Spleen (tissue), 11 donors: ENCODE measurements around the gene TMEM163. TPM values are rescaled to one million over a fixed set of nuclear protein-coding genes. Genes with fewer than 3 reads are reported as not detected.

Experiments
- DNase-seq: peaks from one replicate; pipeline ENCODE4 v3.0.0-alpha.2; 2020
- H3K27ac ChIP-seq, 8 donors: fragments of 200-600 bp; sonication (generic) in 7 of 8; 1 replicate in 4 of 8; 2 replicates in 4 of 8; pipeline versions ENCODE4 v1.5.0 to v1.8.0; 2016 to 2021; ENCODE audit warnings: inconsistent platforms in 4 of 8, mild to moderate bottlenecking in 4 of 8, moderate library complexity in 1 of 8
- H3K27me3 ChIP-seq, 7 donors: fragments of 200-600 bp; sonication (generic) in 6 of 7; replicated peaks in 1 of 7; 1 replicate in 4 of 7; 2 replicates in 3 of 7; pipeline versions ENCODE4 v1.5.0 to v1.8.0; 2016 to 2021; ENCODE audit warnings: inconsistent platforms in 3 of 7, mild to moderate bottlenecking in 1 of 7
- H3K36me3 ChIP-seq, 6 donors: fragments of 200-600 bp; sonication (generic) in 5 of 6; 1 replicate in 4 of 6; 2 replicates in 2 of 6; pipeline versions ENCODE4 v1.5.0 to v1.8.0; 2016 to 2021; ENCODE audit warnings: inconsistent platforms in 2 of 6
- H3K4me1 ChIP-seq, 6 donors: fragments of 200-600 bp; sonication (generic) in 5 of 6; 1 replicate in 3 of 6; 2 replicates in 3 of 6; pipeline versions ENCODE4 v1.5.0 to v1.8.0; 2016 to 2021; ENCODE audit warnings: inconsistent platforms in 3 of 6
- H3K4me3 ChIP-seq, 8 donors: fragments of 200-600 bp; sonication (generic) in 7 of 8; 1 replicate in 4 of 8; 2 replicates in 4 of 8; pipeline versions ENCODE4 v1.5.0 to v1.8.0; 2016 to 2021; ENCODE audit warnings: inconsistent platforms in 4 of 8, mild to moderate bottlenecking in 4 of 8, moderate library complexity in 2 of 8
- H3K9me3 ChIP-seq, 8 donors: fragments of 200-600 bp; sonication (generic) in 7 of 8; 1 replicate in 4 of 8; 2 replicates in 4 of 8; pipeline versions ENCODE4 v1.5.0 to v1.8.0; 2016 to 2021; ENCODE audit warnings: inconsistent platforms in 4 of 8
- POLR2A ChIP-seq, 3 donors: fragments of 450-650 bp; IDR thresholded peaks; one replicate each; pipeline ENCODE4 v1.5.1; 2017; ENCODE audit warnings: antibody characterized with exemption in 3 of 3, mild to moderate bottlenecking in 1 of 3
- POLR2AphosphoS5 ChIP-seq, 3 donors: sonication (generic); formaldehyde crosslinking; IDR thresholded peaks; one replicate each; pipeline ENCODE4 v1.5.1; 2017; ENCODE audit warnings: antibody characterized with exemption in 3 of 3
- WGBS, 5 donors: extraction: QIAGEN DNeasy Blood & Tissue Kit in 3 of 5; methylation state at CpG; one replicate each; pipeline versions ENCODE4 v1.1.5 to v1.1.7; 2013 to 2018; 5-methylcytosine and 5-hydroxymethylcytosine counted together
- intact Hi-C: fragments of 100-400 bp; cut with DNase I; formaldehyde crosslinking; loops from one replicate; pipeline ENCODE4 v1.15.0; 2023; ENCODE audit warnings: low total_unique reads
- polyA plus RNA-seq, 3 donors: library from polyadenylated mRNA; stranded (reverse); fragments of 200-250 nt; gene quantifications; one replicate each; pipeline ENCODE4 v1.2.1, GENCODE V29; 2013
- total RNA-seq, 7 donors: library from RNA; depleted of rRNA in 3 of 7; stranded (reverse); fragments of >200 nt in 3 of 7; fragmentation: NEBNext Ultra II Directional in 4 of 7; extraction: Animal tissue kit (Norgen Biotek cat#: 25700) in 4 of 7; gene quantifications; one replicate each; pipeline versions ENCODE4 v1.1.0 to v1.2.1, GENCODE V29; 2016 to 2021
- TF ChIP-seq, protein P1 (sequence below), 11 experiments: fragments of 200-600 bp in 7 of 11; fragments of 450-650 bp in 4 of 11; sonication (generic) in 4 of 11; IDR thresholded peaks in 8 of 11; conservative IDR thresholded peaks in 3 of 11; 1 replicate in 7 of 11; 2 replicates in 4 of 11; pipeline versions ENCODE4 v1.4.0 to v1.8.0; 2016 to 2021; ENCODE audit warnings: antibody characterized with exemption in 11 of 11, inconsistent platforms in 4 of 11, mild to moderate bottlenecking in 1 of 11
- donor health status: healthy with polysubstance abuse.
- donor health status: DM: no; HTN: no; CAD: no; lungs with moderate emphysema.
- donor health status: DM: no; HTN: no; CAD: no.
- donor health status: Bipolar disorder and iron deficiency.
- donor health status: healthy.
- donor health status: DM: no; HTN: no; CAD: no.
- donor health status: DM: yes; HTN: yes; CAD: no.

The TMEM163 gene
- total and polyA plus RNA-seq, 10 donors: 2.4 to 12.5 (median 3.7) TPM

DNA sequence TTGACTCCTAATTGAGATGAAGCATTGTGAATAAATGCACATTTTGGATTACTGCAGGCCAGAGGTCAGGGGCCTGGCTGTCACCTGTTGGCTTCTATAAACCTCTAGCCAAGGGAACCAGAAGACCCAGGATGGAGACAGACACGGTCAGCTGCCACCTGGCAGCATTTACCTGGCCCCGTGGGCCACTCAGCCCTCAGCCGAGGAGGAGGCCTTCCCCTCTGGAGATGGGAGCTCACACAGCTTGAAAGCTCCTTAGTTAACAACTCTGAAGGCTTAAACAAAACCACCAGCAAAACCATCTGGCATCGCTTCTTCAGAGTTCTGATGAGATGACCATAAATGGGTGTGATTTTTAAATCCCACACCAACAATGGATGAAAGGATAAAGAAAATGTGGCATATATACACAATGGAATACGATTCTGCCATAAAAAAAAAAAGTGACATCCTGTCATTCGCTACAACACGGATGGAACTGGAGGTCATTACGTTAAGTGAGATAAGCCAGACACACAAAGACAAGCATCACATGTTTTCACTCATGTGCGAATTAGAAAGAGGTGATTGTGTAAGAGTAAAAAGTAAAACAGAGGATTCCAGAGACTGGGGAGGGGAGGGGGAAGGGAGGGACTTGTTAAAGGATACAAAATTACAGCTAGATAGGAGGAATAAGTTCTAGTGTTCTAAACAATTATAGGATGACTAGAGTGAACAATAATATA lies 218.4 kb downstream of the TMEM163 start:
- intact Hi-C loops: no loop called here
- no peaks in the 10 kb centered on the region for H3K36me3 ChIP-seq
- H3K4me1 ChIP-seq: no peaks in the 10 kb centered on the region
- DNase-seq: no peak
- WGBS, 5 donors: 67 to 80% (median 80%) methylated on average over 9 of the region's 9 CpGs
- no peak overlapping the region for H3K4me3 ChIP-seq
- H3K27me3 ChIP-seq: no peaks in the 10 kb centered on the region
- H3K27ac ChIP-seq: no peak overlapping the region
- no peaks in the 10 kb centered on the region for H3K9me3 ChIP-seq
- no peak for TF ChIP-seq POLR2A (IDR thresholded peaks at IDR 0.05)
- TF ChIP-seq, protein P1, sequence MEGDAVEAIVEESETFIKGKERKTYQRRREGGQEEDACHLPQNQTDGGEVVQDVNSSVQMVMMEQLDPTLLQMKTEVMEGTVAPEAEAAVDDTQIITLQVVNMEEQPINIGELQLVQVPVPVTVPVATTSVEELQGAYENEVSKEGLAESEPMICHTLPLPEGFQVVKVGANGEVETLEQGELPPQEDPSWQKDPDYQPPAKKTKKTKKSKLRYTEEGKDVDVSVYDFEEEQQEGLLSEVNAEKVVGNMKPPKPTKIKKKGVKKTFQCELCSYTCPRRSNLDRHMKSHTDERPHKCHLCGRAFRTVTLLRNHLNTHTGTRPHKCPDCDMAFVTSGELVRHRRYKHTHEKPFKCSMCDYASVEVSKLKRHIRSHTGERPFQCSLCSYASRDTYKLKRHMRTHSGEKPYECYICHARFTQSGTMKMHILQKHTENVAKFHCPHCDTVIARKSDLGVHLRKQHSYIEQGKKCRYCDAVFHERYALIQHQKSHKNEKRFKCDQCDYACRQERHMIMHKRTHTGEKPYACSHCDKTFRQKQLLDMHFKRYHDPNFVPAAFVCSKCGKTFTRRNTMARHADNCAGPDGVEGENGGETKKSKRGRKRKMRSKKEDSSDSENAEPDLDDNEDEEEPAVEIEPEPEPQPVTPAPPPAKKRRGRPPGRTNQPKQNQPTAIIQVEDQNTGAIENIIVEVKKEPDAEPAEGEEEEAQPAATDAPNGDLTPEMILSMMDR (IDR thresholded peaks at IDR 0.05 in 8 of 11, conservative IDR thresholded peaks at IDR 0.05 in 3 of 11): no peak
- no peak for TF ChIP-seq POLR2AphosphoS5 (IDR thresholded peaks at IDR 0.05)

DNA sequence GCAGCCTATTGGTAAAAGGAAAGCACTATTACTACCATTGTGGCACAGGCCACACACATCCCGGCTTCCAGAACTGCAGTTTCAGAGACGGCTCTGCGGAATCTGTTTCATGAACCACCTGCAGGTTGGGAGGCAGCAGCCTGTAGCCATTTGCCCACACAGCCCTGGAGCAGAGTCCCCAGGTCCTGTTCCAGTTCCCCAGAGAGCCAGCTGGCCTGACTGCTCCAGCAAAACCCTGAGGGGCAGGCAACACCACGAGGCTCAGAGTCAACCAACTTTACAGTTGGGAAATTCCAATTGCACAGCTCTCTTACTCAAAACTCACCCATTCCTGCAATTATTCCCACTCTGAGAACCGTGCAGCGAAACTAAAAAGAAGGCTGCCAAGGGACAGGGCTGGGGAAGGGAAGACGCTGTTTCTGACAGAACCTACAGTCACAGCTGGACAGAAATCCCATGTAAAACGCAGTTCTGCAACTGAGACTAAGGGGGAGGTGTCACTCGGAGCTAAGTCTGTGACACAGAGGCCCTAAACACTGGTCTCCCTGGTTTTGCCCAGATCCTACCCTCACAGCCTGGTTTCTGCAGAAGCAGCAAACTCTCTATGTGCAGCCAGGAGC lies 219.4 kb downstream of the TMEM163 start:
- no peak overlapping the region for H3K4me3 ChIP-seq
- no peaks in the 10 kb centered on the region for H3K9me3 ChIP-seq
- TF ChIP-seq, protein P1 (IDR thresholded peaks at IDR 0.05 in 8 of 11, conservative IDR thresholded peaks at IDR 0.05 in 3 of 11): no peak
- no peak for TF ChIP-seq POLR2AphosphoS5 (IDR thresholded peaks at IDR 0.05)
- TF ChIP-seq POLR2A (IDR thresholded peaks at IDR 0.05): no peak
- whole genome bisulfite sequencing, 5 donors: 58 to 84% (median 77%) methylated on average over 9 of the region's 9 CpGs
- no peaks in the 10 kb centered on the region for H3K27me3 ChIP-seq
- H3K36me3 ChIP-seq: no peaks in the 10 kb centered on the region
- no peaks in the 10 kb centered on the region for H3K4me1 ChIP-seq
- intact Hi-C loops: no loop called here
- no peak overlapping the region for H3K27ac ChIP-seq
- DNase-seq: no peak

DNA sequence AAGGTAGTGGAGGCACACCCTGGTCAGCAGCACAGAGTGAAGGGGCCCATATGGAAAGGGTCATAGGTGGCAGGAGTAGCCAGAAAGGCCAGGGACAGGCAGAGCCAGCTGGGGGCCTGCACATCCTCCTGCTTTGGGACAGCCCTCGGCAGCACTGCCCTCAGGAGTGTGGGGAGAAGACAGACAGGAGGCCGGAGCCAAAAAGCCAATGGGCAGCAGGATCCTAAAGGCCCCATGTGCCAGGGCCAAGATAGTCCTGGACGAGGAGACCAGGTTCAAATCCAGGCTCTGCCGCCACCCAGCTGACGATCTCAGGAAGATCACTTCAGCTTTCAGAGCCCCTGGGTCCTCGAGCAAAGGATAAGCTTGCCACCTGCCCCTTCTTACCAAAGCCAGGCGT lies 220.1 kb downstream of the TMEM163 start:
- no peak for TF ChIP-seq POLR2AphosphoS5 (IDR thresholded peaks at IDR 0.05)
- TF ChIP-seq, protein P1 (IDR thresholded peaks at IDR 0.05 in 8 of 11, conservative IDR thresholded peaks at IDR 0.05 in 3 of 11): no peak
- TF ChIP-seq POLR2A (IDR thresholded peaks at IDR 0.05): no peak
- H3K9me3 ChIP-seq: no peaks in the 10 kb centered on the region
- no peaks in the 10 kb centered on the region for H3K4me1 ChIP-seq
- WGBS, 5 donors: 79 to 93% (median 83%) methylated on average over 4 to 7 of the region's 7 CpGs
- no peak overlapping the region for H3K4me3 ChIP-seq
- H3K36me3 ChIP-seq: no peaks in the 10 kb centered on the region
- no peak for DNase-seq
- H3K27ac ChIP-seq: no peak overlapping the region
- H3K27me3 ChIP-seq: no peaks in the 10 kb centered on the region
- intact Hi-C loops: no loop called here

DNA sequence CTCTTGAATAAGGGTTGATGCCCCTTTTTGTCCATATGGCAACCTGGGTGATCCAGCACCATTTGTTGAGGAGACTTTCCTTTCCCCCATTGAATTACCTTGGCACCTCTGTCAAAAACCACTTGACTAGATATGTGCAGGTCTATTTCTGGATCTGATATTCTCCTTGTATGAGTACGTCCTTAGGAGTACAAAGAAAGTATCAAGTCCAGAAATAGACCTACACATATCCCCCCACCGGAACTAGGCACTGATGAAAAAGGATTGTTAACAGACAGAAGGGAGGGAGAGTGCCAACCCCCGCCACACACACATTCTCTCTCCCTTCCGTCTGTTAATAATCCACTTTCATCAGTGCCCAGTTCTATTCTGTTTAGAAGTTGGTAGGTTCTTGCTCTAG lies 225.0 kb downstream of the TMEM163 start:
- Histone ChIP-seq H3K27ac (no peak overlapping the region), H3K9me3 (no peaks in the 10 kb centered on the region), H3K4me1 (no peaks in the 10 kb centered on the region), H3K36me3 (no peaks in the 10 kb centered on the region), H3K27me3 (no peaks in the 10 kb centered on the region), H3K4me3 (no peak overlapping the region)
- no peak for DNase-seq
- WGBS, 5 donors: 80 to 94% (median 88%) methylated on average over 4 of the region's 4 CpGs
- TF ChIP-seq POLR2AphosphoS5 (IDR thresholded peaks at IDR 0.05): no peak
- no peak for TF ChIP-seq POLR2A (IDR thresholded peaks at IDR 0.05)
- TF ChIP-seq, protein P1 (IDR thresholded peaks at IDR 0.05 in 8 of 11, conservative IDR thresholded peaks at IDR 0.05 in 3 of 11): no peak
- intact Hi-C loops: no loop called here
